HG03565 (cell line): ENCODE results near the gene CHST12.

Experiments
- ATAC-seq: cut with Tn5 transposase; IDR thresholded peaks from one replicate; pipeline ENCODE4 v1.9.1; 2021; ENCODE audit warnings: mild to moderate bottlenecking, moderate library complexity; ENCODE audit not compliant: unreplicated experiment

Gene CHST12

DNA sequence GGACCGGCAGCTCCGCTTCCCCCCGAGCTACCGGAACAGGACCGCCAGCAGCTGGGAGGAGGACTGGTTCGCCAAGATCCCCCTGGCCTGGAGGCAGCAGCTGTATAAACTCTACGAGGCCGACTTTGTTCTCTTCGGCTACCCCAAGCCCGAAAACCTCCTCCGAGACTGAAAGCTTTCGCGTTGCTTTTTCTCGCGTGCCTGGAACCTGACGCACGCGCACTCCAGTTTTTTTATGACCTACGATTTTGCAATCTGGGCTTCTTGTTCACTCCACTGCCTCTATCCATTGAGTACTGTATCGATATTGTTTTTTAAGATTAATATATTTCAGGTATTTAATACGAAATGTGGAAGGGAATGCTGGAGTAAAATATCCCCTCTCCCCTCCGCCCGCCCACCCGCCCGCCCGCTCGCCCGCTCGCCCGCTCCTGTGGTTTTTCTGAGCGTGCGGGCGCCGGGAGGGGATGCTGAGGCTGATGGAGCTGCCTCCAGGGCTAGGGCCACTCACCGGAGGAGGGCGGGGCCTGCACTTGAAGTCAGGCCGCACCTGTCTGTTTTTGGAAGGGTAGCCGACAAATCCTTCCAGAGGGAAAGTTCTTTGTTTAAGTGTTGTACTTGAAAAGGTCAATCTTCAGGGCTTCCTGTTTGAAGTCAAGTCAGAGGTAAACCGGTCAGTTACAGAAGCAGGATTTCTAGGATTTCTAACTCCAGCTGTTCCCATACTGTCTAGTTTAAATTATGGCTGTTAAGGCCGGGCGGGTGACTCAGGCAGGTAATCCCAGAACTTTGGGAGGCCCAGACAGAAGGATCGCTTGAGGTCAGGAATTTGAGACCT lies 30.5 kb downstream of the CHST12 start:
- no peak for ATAC-seq

DNA sequence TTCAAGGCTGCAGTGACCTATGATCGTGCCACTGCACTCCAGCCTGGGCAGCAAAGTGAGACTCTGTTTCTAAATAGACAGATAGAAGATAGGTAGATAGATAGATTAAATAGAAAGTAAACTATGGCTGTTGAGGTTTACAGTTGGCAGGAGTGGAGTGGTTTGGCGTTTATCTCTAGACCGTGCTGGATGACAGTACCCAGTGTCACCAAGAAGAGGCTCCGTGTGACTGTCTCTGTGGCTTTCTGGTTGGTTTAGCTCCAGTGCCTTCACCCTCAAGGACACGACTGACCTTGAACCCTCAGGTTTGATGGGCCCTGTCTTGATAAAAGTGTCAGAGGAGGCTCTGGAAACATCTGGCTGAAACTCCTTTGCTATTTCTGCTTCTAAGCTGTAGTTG lies 31.7 kb downstream of the CHST12 start:
- no peak for ATAC-seq

DNA sequence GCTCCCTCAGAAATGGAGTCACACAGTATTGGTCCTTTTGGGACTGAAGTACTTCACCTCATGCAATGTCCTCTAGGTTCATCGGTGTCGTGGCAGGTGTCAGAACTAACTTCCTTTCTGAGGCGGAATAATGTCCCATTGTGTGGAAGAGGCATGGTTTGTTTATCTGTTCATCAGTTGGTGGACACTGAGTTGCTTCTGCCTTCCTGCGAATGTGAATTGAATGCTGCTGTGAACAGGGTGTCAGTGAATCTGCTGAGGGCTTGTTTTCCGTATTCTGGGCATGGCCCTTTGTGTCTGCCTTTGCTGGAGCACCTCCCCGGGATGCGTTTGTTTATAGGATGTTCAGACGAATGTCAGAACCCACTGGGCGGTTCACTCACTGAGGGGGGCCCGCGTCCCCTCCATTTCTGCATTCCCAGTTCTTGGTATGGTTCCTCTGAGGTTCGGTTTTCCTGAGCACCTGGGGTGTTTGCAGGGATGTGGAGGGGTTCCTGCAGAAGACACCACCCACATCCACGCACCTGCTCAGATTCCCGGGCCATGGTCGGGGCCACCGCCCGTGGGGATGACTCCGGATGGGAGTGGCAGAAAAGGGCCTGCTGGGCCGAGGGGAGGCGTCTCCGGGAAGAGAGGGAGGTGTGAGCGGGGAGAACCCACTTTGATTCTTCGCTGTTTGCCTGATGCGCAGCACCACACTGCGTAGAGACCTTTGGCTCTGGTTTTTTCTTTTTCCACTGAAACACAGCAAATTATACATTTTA lies 33.1 kb downstream of the CHST12 start:
- no peak for ATAC-seq

DNA sequence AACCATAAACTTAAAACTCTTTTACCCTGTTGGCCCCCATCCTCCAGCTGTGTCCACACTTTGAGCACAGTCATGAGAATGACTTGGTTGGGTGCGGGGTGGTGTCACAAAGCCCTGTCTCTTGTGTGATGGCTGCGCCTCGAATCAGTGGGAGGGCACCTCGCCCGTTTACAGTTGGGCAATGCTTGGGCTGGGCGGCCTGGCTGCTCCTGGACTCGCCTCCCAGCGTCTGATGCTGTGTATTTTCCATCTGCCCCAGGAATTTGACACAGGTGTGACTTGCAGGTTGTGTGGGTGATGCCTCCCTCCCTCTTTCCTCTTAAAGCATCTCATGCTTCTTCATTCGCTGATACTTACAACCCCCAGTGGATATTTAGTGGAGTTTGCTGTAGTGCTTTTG lies 33.7 kb downstream of the CHST12 start:
- ATAC-seq, result no peak

DNA sequence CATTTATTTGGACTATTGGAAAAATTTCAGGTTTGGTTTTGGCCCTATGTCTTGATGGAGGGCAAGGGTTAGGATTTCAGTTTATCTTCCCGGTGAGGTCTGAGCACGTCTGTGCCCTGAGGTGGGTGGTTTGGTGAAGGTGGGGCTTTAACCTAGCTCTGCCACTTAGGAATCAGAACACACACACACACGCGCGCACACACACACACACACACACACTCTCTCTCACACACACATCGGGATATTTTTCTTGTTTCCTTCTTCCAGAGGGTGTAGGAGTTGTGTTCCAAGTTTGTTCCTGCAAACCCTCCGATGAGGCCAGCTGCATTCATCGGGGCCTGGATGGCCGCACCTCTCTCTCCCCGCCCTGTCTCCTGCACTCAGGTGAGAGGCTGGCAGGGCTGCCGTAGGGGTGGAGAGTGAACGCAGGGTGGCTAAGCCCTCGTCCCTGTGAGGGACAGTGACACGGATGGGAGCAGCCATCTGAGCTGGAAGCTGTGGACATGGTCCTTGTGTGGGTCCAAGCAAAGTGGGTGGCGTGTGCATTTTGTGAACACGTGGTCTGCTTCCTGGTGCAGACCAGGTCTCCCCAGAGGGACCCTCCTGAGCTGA lies 34.2 kb downstream of the CHST12 start:
- no peak for ATAC-seq

DNA sequence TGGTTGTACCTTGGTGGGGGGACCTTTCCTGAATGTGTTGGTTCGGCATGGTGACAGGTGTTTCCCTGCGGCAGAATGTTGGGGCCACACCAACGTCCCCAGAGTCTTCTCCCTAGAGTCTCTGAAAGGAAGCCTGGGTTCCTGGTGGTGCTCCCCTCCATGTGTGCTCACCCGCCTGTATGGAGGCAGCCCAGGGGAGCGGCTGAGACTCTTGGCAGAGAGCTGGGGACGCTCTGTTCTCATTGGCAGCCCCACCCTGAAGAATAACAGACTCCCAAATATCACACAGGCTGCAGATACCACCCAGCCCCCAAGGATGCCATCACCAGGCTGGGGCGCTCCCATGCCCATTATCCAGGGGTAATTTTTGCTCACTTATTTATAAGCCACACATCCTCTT lies 34.8 kb downstream of the CHST12 start:
- ATAC-seq, result no peak

DNA sequence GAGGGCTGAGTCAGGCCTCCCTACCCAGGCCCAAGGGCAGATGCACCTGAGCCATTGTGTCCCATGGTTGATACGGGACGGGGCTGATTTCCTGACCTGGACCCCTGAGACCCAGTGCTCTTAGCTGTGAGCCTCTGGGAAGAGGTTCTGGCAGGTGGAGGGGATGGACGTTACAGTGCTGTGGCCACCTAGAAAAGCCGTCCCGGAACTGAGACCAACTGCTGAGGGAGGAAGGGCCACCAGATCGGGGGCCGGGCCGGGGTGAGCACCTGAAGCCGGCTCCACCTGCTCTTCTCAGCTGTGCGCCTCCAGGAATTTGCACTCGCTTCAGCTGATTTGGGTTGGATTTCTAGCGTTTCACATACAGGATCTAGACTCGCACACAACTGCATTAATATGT lies 35.4 kb downstream of the CHST12 start:
- ATAC-seq, result no peak

DNA sequence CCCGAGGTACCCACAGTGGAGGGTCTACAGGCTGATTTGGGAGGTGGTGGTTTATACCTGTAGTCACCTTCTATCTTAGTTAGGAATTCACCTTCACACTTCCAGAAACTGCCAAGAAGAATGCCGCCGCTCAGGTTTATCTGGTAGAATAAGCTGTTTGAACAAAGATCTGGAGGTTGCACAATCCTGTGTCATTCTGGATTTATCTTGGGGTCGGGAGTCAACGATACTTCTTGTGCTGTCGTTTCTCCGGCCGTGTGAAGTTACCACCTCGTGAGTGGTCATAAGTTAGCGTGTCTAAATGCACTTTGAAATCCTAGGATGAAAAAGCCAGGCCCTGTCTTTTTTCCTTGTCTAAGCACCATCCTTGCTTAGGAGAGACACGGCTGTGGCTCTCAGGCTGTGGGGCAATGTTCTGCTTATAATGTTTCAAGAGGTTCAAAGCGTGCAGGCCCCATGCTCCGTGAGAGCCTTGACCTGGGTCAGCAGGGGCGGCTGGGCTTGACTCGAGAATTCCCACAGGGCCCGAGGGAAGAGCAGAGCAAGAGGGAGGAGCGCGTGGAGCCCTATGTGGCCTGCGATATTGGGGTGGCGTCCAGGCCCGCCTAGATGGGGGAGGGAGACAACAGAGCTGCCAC lies 37.3 kb downstream of the CHST12 start:
- ATAC-seq, result no peak

DNA sequence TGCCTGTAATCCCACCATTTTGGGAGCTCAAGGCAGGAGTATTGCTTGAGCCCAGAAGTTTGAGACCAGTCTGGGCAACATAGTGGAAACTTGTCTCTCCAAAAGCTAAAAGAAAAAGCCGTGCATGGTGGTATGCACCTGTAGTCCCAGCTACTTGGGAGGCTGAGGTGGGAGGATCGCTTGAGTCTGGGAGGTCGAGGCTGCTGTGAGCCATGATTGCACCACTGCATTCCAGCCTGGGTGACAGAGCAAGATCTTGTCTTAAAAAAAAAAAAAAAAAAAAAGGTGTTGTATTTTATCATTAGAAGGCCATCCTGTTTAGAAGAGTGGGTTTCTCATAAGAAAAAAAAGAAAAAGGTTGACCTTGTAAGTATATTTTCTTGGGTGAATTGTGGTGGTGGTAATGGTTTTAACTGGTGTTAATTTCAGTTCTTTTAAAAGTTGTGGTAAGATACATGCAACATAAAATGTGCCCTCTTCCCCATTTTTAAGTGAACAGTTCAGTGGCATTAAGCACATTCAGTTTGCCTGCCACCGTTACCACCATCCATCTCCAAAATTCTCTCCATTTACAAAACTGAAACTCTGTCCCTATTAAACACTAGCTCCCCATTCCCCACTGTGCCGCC lies 38.1 kb downstream of the CHST12 start:
- ATAC-seq, result no peak

DNA sequence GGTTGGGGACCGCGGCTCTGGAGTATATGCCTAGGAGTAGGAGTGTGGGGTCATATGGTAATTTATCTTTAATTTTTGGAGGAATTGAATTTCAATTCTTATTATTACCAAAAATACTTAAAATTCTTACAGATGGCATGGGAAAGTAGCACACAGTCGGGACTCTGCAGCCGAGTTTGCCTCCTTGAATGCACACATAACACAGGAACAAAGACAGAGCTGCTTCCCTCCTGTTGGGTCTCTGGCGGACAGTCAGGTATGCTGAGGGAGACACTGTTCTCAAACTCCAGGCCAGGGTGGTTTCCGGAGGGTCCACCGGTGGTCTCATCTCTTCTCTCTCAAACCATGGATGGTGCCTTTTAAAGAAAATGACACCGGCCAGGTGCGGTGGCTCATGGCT lies 40.1 kb downstream of the CHST12 start:
- no peak for ATAC-seq

DNA sequence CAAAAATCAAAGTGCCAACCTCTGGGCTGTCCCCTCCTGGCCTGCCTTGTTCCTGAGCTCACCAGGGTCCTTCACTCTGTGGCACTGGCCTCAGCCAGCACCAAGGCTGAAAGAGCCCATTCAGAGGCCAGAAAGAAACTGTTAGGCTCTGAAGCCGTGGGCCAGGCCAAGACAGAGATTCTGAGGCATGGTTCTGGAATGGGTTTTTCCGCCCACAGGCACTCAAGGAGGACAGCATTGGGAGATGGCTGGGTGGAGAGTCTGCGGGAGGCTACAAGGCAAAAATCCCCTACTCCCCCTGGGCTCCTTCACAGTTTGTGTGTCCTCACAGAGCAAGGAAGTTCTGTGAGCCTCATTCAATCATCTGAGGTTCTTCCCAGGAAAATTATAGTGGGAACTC lies 41.1 kb downstream of the CHST12 start:
- no peak for ATAC-seq

DNA sequence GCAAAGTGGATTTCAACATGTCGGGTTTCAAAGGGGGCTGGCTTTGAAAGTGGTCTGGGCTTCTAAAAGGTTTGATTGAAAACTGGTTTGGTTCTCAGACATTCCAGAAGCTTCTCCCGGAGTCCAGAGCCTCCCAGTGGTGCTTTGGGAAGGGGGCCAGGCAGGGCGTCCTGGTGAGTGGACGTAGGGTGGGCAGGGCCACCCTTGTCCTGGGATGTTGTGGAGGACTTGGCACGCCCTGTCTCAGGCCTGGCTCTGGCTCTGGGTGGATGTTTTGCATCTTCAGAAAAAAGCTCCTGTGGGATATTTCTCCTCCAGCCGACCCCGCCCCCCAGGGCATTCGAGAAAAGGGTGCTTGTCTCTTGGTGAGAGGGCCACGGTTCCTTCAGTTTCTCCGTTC lies 41.6 kb downstream of the CHST12 start:
- ATAC-seq, result no peak

DNA sequence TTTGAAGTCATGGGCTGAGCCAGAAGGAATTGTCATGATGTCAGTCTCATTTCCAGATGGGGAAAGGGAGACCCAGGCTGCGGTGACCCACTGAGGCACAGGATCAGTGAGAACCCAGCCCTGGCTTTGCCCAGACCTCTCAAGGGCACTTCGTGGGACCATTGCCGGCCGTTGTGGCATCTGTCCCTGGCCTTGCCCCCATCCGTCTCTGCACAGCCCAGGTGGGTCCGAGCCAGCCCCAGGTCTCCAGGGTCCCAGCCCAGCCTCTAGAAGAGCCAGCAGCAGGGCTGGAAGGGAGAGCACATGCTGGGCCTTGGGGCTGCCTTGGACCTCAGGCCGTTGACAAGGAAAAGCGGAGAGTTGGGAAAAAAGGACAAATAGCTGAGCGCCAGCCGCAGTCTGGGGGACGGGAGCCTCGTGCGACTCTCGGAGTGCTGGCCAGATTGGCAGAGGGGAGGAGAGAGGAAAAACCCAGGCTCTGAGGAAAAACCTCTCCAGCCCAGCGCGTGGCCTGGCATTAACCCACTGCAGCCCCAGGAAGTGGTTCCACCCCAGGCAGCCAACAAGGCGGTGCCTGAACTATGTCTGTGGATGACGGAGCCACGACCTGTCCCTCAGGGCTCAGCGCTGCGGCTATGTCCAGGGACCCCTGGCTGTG lies 42.6 kb downstream of the CHST12 start:
- no peak for ATAC-seq

DNA sequence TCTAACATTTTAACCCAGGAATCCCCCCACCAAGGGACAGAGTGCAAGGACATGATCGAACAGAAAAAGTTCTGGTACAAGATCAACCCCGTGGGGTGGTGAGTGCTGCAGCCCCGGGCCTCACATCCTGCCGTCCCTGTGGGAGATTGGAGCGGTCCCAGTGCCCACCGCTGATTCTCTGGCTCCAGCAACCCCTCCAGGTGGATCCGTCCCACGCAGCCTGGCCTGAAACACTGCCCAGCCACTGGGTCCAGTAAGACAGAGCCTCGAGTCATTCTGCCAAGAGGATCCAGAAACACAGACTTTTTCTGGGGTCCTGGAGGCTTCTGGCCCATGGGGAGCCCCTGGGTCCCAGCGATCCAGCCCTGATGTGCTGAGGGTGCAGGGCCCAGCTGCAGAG lies 43.3 kb downstream of the CHST12 start:
- no peak for ATAC-seq

DNA sequence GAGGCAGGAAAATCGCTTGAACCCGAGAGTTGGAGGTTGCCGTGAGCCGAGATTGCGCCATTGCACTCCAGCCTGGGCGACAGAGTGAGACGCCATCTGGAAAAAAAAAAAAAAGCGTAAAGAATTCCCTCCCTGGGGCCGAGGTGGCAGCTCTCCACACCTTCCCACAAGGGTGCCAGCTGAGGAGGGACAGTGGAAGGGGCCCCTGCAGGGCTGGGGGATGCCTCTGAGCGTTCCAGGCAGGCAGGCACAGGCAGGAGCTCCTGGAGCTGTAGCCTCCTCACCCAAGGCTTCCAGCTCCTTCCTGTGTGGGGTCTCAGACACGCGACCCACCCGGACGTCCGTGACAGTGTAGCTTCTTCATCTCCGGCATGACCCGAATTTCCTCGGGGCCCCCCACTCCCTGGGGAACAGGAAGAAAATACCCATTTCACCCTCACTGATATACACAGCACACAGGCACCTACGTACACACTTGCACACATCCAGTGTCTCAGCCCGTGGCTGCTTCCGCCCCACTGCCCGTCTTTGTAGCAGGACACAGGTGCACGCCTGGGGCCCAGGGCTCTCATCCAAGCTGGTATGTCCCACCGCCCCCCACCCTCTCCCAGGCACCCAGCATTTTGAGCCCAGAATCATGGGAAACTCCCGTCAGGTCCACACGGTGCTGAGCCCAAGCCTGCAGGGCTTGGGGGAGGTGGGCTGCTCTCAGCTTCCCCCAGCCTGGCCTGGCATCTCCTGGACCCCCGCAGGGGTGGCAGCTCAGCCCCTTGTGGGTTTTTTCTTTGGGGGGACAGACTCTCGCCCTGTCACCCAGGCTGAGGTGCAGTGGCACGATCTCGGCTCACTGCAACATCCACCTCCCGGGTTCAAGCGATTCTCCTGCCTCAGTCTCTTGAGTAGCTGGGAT lies 47.0 kb downstream of the CHST12 start:
- no peak for ATAC-seq

DNA sequence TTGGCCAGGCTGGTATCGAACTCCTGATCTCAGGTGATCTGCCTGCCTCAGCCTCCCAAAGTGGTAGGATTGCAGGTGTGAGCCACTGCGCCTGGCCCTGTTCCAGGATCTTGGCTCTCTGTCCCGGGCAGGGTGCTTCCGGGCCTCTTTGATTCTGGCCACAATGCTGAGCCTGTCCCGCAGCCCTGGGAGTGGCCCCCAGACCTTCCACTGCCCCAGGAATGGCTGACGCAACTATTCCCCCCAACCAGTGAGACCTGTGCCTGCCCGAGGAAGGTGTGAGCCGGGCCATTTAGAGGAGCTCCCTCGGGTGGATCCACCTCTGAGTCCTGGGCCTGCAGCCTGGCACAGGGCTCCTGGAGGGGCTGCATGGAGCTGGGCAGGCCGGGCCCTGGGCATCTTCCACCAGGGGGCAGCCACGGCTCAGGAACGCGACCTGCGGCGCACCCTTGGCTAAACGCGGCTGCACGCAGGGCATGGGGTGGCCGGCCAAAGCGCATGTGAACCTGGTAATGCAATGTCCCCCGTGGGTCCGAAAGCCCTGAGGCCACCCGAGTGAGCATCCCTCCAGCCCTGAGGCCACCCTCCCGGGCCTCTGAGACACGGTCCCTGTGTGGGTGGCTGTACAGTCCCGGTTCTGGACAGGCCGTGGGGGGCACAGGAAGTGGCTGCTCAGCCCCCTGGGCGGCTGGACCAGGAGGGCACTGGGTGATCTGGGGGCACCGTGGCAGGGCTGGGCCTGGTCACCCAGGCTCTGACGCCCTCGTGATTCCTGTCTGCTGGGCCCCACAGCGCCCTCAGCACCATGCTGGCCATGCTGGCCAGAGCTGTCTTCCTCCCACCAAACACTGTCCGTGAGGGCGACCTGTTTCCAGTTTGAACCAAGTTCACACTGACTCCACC lies 48.0 kb downstream of the CHST12 start:
- no peak for ATAC-seq

DNA sequence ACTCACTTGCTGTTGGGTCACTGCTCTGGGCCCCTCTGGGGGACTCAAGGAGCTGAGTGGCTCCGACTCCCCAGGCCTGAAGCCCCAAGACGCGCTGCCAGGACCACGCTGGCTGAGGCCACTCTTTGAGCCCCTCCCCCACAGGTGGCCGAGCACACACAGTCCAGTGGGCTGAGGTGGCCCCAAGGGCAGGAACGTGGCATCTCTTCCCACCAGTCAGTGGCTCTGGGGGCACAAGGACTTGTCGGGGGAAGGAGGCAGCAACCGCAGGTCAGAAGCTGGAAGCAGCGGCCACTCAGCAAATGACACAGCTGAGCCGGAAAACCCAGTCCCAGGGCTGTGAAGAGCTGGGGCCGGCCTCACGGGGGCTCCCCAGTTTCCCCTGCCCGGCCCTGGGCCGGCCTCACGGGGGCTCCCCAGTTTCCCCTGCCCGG lies 48.7 kb downstream of the CHST12 start:
- ATAC-seq, result no peak

DNA sequence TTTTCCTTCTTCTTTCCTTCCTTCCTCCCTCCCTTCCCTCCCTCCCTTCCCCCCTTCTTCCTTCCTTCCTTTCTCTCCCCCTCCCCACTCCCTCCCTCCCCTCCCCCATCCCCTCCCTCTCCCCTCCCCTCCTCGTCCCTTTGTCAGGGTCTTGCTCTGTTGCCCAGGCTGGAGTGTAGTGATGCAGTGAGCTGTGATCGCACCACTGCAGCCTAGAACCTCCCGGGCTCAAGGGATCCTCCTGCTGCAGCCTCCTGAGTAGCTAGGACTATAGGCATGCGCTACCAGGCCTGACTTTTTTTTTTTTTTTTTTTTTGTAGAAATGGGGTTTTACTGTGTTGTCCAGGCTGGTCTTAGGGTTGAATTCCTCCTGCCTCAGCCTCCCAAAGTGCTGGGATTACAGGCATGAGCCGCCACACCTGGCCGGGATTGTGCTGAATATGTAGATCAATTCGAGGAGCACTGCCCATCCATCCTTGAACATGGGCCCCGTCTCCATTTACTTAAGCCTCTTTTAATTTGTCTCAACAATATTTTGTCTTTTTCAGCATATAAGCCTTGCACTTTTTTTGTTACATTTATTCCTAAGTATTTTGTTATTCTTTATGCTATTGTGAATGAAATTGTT lies 49.3 kb downstream of the CHST12 start:
- no peak for ATAC-seq
